CD4-positive, alpha-beta T cell treated with Interferon gamma for 1 hour (primary cell): Measurements from ENCODE around the gene BCL2.
A peak's percentile ranks its signal among the peaks of the same experiment; 100 is the strongest.

Experiments used
- DNase-seq: peaks from one replicate; pipeline ENCODE4 v3.0.0-alpha.2; 2020

Gene BCL2

DNA sequence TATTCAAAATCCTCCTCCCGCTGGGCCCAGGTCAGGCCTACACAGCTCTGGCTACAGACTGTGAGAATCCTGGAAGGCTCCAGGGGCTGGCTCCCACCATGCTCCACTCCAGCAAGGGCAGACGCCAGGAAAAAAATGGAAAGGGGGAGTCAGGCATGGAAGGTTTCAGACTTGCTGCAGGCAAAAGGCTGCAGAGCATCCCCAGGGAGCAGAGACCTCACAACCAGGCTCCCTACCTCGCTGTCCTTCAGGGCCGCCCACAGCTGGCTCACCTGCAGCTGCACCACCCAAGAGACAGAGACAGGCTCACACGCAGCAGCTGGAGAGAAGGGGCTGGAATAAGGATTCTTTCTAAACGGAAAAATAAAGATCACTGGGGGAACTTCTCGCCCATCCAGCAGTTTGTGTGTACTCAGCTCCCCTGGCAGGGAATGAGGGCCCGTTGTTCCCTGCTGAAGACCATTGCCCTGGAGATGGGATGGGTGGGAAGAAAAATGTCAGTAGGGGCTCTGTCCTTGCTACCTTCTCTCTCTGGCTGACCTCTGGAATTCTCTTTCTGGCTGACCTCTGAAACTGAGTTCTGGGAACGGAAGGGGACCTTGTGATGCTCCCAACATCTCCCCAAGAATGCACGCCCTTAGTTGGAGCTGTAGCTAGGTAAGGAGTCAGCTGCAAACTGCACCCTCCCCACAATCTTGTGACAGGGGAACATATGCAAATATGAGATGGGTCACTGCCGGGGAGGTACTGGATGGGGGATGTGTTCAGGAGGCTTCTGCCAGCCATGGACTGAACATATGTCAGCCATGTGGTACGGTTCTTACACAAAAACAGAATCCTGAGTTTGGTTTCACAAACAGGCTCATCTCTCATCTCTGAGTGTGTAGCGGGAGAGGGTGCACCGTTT, 34.5 kb downstream of the BCL2 start:
- peak; percentile 23 for DNase-seq

GRCh38 chr18:63284173-63284799, 35.3 kb downstream of the BCL2 start:
- DNase-seq: no peak

DNA sequence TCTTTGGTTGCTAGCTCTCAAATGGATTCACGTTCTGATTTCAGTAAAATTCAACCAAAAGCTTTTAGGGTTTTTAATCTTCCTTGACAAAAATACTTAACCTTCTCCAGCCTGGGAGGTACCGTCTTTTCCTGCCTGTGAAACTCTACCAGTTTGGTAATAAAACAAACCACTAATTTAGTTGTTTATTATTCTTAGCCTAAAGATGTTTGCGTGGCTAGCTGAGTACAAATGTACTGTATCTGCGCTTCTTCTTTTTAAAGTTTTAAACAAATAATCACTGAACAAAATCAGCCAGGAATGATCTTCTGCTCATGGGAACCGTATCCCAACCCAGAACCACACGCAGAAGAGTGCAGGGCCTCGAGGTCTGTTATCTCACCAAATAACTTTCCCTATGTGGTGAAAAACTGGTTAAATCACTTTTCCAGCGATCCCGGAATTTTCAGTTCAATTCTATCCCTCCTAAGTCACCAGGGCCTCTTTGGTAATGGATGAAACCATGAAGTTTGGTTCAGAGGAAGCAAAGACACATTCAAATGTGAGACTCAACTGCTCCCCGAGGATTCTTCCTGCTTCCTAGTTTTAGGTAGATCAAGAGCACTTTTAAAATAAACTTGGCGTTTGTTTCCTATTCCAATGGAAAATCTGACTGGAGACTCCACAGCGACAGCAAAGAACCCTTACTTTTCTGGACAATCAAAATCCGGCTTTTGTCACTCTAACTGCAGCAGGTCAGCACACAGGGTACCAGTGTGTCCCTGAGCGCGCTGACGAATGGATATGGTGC, 36.1 kb downstream of the BCL2 start:
- no peak for DNase-seq

DNA sequence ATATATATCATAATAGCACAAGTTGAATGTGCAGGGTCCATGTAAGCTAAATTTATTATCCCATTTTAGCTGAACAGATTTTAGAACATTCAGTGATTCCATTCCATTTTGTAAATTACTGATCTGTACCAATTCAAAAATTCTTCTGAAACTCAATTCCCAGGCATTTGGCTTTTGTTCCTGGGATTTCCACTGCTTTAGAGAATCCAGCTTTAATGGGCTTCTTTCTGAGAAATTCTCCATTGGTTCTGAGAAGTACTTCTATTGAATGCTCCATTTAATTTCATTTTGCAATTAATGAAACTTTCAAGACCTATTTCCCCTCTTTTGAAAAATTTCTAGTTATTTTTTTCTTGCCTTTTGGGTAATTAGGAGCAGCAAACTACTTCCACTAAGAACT, 36.8 kb downstream of the BCL2 start:
- no peak for DNase-seq

DNA sequence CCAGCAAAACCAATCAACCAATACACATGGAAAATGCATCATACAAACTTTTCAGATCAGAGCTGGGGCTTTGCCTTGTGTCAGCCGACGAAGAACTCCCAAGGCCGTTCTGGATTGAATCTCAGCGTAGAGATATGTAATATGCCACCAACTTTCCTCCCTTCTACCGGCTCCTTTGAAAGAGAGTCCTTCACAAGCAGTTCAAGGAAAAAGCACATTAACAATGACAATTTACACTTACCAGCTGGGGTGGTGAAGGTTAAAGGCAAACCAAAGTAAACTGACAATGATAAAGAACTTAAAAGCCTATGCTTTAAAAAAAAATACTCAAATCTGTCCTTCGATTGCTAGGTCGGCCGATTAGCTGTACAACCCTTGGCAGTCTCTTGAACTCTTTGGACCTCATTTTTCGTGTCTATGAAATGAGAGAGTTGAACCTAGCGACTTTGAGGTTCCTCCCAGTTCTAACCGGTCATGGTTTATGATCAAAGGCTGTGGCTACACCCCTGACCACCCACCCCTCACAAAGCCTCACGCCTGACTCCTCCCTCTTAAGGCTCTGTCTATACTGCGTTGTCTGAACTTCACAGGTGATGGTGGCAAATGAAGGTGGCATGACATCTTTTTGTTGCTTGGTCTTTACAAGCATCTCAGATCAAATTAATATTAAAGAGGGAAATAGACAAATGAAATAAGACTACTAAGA, 46.2 kb downstream of the BCL2 start:
- DNase-seq: peak; percentile 14

DNA sequence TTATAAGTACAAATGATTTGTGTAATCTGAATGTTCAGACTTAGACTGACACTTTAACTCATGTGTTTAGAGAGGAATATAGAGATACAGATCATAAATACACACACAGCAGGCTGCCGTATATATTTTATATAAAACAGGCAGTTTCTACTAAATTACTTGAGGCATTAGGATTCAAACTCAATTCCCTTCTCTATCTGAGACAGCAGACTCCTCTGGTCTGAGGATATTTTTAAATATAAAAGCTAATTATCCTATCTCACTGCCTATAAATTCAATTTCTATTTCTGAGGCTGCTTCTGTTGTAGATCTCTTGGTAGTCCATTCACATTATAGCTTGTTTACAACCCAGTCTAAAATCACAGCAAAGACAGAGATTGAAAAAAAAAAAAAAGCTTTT, 46.9 kb downstream of the BCL2 start:
- DNase-seq: no peak

- DNase-seq: no peak
Observed at GRCh38 chr18:63271881-63272299, 47.7 kb downstream of the BCL2 start.

DNA sequence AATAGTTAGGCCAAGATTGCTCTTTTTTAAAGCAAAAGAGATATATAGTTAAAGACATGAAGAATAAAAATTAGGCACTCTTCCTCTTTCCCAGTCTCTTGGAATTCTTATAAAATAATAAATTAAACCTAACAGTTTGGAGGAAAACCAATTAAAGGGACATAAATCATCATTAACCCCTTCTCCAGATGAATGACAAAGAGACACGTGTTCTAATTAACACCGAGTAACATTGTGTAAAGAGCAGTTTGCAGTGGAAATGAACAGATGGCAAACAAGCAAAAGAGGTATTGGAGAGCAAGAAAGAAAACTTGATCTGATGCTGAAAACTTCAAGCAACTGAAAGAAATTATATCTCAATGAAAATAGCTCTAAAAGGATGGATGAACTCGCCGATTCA, 48.4 kb downstream of the BCL2 start:
- DNase-seq: no peak

- DNase-seq: no peak
Observed at GRCh38 chr18:63267975-63268721, 51.4 kb downstream of the BCL2 start.

GRCh38 chr18:63266888-63267790, 52.4 kb downstream of the BCL2 start:
- no peak for DNase-seq

DNA sequence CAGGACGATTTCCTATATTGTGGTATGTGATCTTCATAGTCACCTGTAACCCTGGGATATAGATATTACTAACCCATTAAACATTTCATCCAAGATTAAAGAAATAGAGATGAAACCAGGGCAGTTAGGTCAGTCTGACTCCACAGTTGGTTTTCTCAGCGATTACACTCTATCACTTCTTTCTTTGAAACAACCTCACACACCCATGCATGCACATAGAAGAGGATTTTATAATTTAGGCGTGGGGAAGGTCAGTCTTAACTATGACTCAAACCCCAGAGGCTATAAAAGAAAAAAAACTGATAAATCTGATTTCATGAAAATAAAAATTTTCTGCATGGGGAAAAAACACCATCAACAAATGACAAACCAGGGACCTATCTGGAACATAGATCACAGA, 54.2 kb downstream of the BCL2 start:
- no peak for DNase-seq

GRCh38 chr18:63264871-63265270, 54.7 kb downstream of the BCL2 start:
- no peak for DNase-seq

DNA sequence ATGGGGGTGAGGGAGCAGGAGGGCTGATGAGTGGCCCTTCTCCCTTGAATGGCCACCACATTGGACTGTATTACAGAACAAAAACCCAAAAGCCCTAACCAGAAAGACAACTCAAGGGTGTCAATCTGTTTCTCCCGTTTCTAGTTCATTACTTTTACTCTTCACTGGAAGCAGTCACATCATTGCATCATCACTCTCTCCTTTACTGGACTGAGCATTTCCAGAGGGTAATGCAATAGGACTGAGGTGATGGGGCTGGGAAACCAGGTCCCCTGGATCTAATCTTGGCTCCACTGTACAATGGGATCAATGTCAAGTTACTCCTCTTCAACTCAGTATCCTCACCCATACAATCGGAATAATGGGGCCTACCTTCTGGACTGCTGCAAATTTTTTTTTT, 56.1 kb downstream of the BCL2 start:
- DNase-seq: no peak

GRCh38 chr18:63262369-63263335, 56.9 kb downstream of the BCL2 start:
- DNase-seq: no peak

- no peak for DNase-seq
Observed at GRCh38 chr18:63261029-63261428, 58.5 kb downstream of the BCL2 start.

GRCh38 chr18:63260380-63260754, 59.2 kb downstream of the BCL2 start:
- no peak for DNase-seq

GRCh38 chr18:63259567-63260379, 59.8 kb downstream of the BCL2 start:
- no peak for DNase-seq

- DNase-seq: no peak
Observed at GRCh38 chr18:63258749-63259566, 60.6 kb downstream of the BCL2 start.
